GM19467 (cell line): Measurements from ENCODE around the gene PCK1.

Experiments
- ATAC-seq: cut with Tn5 transposase; IDR thresholded peaks from one replicate; pipeline ENCODE4 v1.9.1; 2021; ENCODE audit warnings: mild to moderate bottlenecking, moderate library complexity; ENCODE audit not compliant: unreplicated experiment

The PCK1 gene

DNA sequence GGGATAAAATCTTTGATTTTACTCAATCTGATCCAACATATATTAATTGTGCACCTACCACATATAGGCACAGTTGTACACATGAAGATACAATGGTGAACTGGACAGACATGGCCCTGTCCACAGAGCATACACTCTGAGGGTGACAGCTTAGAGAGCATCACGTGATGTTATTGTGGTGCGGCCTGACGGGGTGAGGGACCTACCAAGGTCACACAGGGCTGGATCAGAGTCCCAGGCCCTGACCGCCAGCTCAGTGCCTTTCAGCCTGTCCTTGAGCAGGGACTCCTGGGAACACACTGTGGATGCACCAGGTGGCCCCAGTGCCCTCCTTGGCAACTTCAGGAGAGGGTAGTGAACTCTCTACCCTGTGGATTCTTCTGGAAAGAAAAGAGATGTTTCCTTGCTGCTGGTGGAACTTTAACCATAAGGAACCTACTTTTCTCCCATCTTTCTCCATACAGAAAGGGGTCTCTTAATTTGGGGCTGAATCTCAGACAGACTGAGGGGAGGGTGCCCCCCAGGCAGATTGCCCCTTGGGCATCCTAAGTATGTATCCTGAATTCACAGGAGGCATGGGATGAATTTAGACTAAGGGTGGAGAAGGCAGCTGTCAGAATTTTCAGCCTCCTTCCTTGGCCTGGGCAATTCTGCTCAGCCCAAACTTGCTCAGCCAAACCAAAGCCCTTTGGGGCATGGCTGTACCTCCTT, 26.5 kb downstream of the PCK1 start:
- no peak for ATAC-seq

DNA sequence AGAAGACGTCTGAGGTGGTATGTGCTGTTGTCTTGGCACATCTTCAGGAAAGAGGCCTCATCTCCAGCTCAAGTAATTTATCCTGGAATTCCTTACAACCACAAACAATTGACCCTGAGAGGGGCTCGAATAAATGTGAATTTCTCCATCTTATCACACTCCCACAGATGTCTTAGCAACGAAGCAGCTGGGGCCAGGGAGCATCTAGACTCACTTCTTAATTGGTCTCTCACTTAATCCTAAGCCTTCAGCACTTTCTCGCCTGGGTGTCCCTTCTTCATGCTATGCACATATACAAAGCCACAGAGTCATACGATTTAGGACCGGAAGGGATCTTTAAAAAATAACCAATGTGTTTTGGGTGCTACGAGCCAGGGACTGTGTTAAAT, 27.1 kb downstream of the PCK1 start:
- no peak for ATAC-seq

DNA sequence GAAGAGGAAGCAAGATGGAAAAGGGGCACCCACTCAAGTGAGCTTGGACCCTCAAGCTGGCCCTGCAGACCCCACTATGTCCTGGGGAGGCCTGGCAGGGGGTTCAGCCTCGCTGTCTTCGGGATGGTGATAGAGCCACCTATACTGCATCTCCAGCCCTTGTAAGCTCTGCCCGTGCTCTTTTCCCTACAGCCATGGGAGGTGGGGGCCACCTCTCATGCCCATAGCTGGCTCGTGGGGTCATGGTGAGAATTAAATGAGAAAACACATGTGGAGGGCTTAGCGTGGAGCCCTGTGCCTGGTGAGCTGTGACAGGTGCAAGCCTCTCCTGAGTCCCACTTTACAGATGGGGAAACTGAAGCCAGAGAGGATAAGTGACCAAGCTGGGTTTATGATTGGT, 27.7 kb downstream of the PCK1 start:
- ATAC-seq = no peak

GRCh38 chr20:57589123-57589727, 28.3 kb downstream of the PCK1 start:
- ATAC-seq = no peak

DNA sequence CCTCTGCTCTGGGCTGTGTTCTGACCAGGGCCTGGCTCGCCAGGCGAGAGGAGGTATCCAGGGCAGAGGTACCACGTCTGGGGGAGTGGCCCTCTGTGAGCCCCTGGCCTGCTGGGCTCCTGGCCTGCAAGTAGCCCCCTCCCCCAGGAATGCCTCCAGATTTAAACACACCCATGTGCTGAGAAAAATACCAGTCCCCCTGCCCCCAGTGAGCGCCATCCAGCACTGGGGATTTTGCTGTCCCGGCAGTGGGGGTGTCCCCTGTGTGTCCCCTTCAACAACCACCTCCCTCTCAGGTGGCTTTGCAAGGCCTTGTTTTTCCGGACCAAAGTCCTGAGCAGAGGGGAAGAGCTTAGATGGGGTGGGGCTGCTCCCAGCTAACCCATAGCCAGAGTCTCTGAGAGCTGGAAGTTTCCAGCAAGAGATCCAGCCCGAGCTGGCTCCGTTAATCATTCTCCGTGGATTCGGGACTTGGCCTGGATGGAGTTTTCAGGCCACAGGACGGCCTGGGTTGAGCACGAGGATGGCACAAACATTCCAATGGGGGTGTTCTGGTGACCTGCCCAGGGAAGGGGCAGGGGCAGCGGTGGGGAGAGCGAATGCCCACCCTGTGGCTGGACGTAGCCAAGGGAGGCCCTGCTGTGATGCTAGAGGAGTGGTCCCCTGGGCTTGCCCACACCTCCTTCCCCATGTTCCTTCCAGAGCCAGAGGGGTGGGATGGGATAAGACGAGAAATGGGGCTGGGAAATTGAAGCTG, 29.0 kb downstream of the PCK1 start:
- no peak for ATAC-seq

- no peak for ATAC-seq
These were observed 29.8 kb downstream of the PCK1 start for GRCh38 chr20:57590485-57591288.

- no peak for ATAC-seq
These were observed 30.6 kb downstream of the PCK1 start for GRCh38 chr20:57591289-57592229.

GRCh38 chr20:57592263-57593092, 31.6 kb downstream of the PCK1 start:
- no peak for ATAC-seq

GRCh38 chr20:57593134-57593886, 32.4 kb downstream of the PCK1 start:
- ATAC-seq = no peak

- no peak for ATAC-seq
These were observed 33.4 kb downstream of the PCK1 start for GRCh38 chr20:57594092-57594951.

GRCh38 chr20:57595041-57596030, 34.4 kb downstream of the PCK1 start:
- no peak for ATAC-seq

DNA sequence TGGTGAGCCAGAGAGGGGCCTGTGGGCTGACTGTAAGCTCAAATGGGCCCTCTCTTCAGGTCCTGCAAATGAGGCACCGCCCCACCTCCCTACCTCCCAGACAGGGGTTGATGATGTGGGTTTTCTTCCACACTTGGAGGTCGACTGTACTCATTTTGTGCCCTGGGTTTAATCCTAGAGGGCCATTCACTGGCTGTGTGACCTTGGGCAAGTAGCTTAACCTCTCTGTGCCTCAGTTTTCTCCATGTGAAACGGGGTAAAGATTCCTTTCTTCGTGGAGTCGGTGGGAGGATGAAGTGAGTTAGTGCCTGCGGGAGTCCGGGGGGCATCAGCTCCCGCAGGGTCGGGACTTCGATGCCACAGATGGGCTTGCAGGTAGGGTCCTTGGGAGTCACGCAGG, 35.4 kb downstream of the PCK1 start:
- no peak for ATAC-seq

DNA sequence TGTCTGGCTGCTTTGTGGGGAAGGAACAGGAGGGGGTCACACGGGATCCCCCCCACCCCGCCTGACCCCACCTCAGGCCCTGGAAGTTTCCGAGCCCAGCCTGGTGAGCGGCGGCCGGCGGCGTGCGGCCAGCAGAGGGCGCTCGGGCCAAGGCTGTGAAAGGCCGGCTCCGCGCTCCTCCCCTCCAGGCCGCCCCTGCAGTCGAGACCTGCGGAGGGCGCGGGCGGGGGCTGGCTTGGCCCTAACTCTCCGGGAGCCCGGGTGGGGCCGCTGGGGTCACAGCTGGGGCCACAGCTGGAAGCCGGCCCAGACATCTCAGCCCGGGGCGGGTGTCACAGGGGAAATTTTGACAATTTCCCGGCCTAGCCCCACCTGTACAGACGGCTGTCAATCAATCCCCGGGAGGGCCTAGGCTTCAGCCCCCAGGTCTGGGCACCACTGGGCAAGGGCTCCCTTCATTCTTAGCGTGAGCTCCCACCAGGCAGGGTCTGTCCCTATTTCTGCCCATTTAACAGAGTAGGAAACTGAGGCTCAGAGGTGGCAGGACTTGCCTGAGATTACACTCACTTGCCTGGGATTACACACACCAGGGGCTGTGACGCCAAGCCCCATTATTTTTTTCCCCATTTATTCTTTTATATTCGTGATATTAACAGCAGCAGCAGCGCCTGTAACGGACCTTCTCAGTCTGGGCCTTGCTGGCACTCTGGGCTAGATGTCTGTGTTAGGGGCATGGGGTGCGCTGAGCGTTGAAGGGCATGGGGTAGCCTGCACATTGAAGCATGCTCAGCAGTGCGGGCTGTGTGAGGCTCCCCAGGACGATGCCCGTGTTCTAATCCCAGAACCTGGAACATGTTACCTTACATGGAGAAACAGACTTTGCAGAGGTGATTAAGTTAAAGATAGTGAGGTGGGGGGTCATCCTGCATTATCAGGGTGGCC, 36.4 kb downstream of the PCK1 start:
- peak; percentile 52 for ATAC-seq

DNA sequence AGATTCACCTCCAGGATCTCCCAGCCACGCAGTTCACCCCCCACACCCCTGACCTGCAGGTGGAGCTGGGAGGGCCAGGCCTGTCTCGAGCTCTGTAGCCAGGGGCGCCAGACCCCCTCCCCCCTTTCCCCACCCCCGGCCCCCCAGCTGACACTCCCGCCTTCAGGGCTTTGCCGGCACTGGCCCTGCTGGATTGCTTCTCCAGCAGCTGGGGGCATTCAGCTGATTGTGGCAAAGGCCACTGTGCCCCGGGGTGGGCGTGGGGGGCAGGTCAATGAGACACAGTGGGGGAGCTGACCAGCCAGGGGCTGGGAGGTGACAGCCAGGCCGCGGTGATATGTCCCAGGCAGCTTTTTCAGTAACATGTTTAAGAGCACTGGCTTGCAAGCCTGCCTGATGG, 37.1 kb downstream of the PCK1 start:
- ATAC-seq = no peak

GRCh38 chr20:57598491-57598890, 37.6 kb downstream of the PCK1 start:
- no peak for ATAC-seq
